HUES6 (cell line): ENCODE measurements around the gene KIAA1143.

ENCODE experiments used
- H3K27ac ChIP-seq: 2 replicates; pipeline ENCODE4 v1.7.0; 2013; ENCODE audit warnings: low read depth, mild to moderate bottlenecking, low read length, inconsistent platforms
- H3K27me3 ChIP-seq: 2 replicates; pipeline ENCODE4 v1.6.1; 2013; ENCODE audit warnings: low read length; ENCODE audit not compliant: control insufficient read depth, insufficient read depth
- H3K36me3 ChIP-seq: 2 replicates; pipeline ENCODE4 v1.6.1; 2013; ENCODE audit warnings: low read length; ENCODE audit not compliant: control insufficient read depth, insufficient read depth
- H3K4me1 ChIP-seq: 2 replicates; pipeline ENCODE4 v1.6.1; 2013; ENCODE audit warnings: low read length; ENCODE audit not compliant: control insufficient read depth, insufficient read depth
- H3K4me3 ChIP-seq: 2 replicates; pipeline ENCODE4 v1.5.1; 2013; ENCODE audit warnings: low read depth, low read length
- H3K9ac ChIP-seq: one replicate; pipeline ENCODE4 v1.6.1; 2013; ENCODE audit warnings: mild to moderate bottlenecking, low read length
- H3K9me3 ChIP-seq: 2 replicates; pipeline ENCODE4 v1.6.1; 2013; ENCODE audit warnings: low read depth, low read length; ENCODE audit not compliant: control insufficient read depth, insufficient read depth

Gene KIAA1143

GRCh38 chr3:44761101-44761423 lies 357 bp downstream of the KIAA1143 start:
- peak overlapping the region; percentile 68; the same call in 1 of the 2 replicates for H3K27ac ChIP-seq
- peaks cover 3% of the 10 kb centered on the region; the same call in 1 of the 2 replicates for H3K4me1 ChIP-seq
- peak overlapping the region; percentile 94 for H3K4me3 ChIP-seq
- peaks cover 50% of the 10 kb centered on the region for H3K36me3 ChIP-seq
- H3K9me3 ChIP-seq, result peaks cover 13% of the 10 kb centered on the region; the same call in 1 of the 2 replicates
- no peaks in the 10 kb centered on the region for H3K27me3 ChIP-seq
- peak overlapping the region; percentile 96 for H3K9ac ChIP-seq

- H3K9me3 ChIP-seq, result peaks cover 76% of the 10 kb centered on the region
- H3K4me3 ChIP-seq, result no peak overlapping the region
- H3K27me3 ChIP-seq, result no peaks in the 10 kb centered on the region
- no peak overlapping the region for H3K27ac ChIP-seq
- no peaks in the 10 kb centered on the region for H3K4me1 ChIP-seq
- H3K9ac ChIP-seq, result no peak overlapping the region
- peaks cover 50% of the 10 kb centered on the region for H3K36me3 ChIP-seq
These were observed 26.7 kb downstream of the KIAA1143 start for GRCh38 chr3:44734646-44735168.

DNA sequence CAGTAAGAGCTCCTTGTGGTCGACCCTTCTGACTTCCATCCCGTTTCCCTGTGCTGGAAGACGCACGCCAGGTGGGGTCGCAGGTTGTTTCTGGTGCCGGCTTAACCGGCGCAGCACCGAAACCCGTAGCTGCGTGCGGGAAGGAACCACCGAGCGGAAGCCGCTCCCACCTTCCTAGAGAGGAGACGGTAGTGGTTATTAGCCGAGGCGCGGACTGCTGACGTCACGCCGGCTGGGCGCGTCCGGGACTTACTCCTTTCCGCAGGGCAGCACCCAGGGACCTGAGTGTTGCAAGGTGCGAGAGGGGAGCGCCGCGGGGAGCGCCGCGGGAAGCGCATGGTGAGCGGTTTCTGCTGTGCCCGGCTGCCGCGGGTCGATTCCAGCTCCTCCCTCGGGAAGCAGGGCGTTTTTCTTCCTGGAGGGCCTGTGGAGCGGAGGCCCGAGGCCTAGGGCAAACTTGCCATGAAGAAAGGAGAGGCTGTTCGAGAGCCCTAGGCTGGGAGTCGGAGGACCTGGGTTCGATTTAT lies 32.0 kb downstream of the KIAA1143 start, which contains the start of gene ZNF501:
Gene ZNF501 (plus strand): TSS at position 252 of the 527 bp plus-strand sequence. CDS start 4,787 bp downstream, outside the sequence.
- no peaks in the 10 kb centered on the region for H3K4me1 ChIP-seq
- peak within 1 kb of the TSS; percentile 87 for H3K9ac ChIP-seq
- H3K36me3 ChIP-seq, result peaks cover 33% of the 10 kb centered on the region
- peak within 1 kb of the TSS; percentile 74 for H3K4me3 ChIP-seq
- no peaks in the 10 kb centered on the region for H3K27me3 ChIP-seq
- H3K9me3 ChIP-seq, result peaks cover 62% of the 10 kb centered on the region
- peak within 1 kb of the TSS; percentile 70; the same call in 1 of the 2 replicates for H3K27ac ChIP-seq

DNA sequence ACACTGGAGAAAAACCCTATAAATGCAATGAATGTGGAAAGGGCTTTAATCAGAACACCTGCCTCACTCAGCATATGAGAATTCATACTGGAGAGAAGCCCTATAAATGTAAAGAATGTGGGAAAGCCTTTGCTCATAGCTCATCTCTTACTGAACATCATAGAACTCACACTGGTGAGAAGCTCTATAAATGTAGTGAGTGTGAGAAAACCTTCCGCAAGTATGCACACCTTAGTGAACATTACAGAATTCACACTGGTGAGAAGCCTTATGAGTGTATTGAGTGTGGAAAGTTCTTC lies 39.4 kb downstream of the KIAA1143 start:
- H3K36me3 ChIP-seq, result peaks cover 32% of the 10 kb centered on the region
- no peaks in the 10 kb centered on the region for H3K27me3 ChIP-seq
- H3K27ac ChIP-seq, result no peak overlapping the region
- H3K4me1 ChIP-seq, result no peaks in the 10 kb centered on the region
- H3K9me3 ChIP-seq, result peaks cover 79% of the 10 kb centered on the region
- H3K4me3 ChIP-seq, result no peak overlapping the region
- H3K9ac ChIP-seq, result no peak overlapping the region

DNA sequence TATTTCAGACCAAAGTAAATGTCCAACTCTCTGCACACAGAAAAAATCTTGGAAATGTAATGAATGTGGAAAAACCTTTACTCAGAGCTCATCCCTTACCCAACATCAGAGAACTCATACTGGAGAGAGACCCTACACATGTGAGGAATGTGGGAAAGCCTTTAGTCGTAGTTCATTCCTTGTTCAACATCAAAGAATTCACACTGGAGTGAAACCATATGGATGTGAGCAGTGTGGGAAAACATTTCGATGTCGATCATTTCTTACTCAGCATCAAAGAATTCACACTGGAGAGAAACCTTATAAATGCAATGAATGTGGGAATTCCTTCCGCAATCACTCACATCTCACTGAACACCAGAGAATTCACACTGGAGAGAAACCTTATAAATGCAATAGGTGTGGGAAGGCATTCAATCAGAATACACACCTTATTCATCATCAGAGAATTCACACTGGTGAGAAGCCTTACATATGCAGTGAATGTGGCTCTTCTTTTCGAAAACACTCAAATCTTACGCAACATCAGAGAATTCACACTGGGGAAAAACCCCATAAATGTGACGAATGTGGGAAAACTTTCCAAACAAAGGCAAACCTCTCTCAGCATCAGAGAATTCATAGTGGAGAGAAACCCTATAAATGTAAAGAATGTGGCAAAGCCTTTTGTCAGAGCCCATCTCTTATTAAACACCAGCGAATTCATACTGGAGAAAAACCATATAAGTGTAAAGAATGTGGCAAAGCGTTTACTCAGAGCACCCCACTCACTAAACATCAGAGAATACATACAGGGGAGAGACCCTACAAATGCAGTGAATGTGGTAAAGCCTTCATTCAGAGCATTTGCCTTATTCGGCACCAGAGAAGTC lies 40.0 kb downstream of the KIAA1143 start:
- Histone ChIP-seq H3K27me3 (no peaks in the 10 kb centered on the region), H3K4me3 (no peak overlapping the region), H3K36me3 (peaks cover 32% of the 10 kb centered on the region), H3K27ac (no peak overlapping the region), H3K9ac (no peak overlapping the region), H3K4me1 (no peaks in the 10 kb centered on the region), H3K9me3 (peaks cover 79% of the 10 kb centered on the region)

GRCh38 chr3:44712455-44713075 lies 48.9 kb downstream of the KIAA1143 start, which contains the start of gene ZNF502:
ZNF502 (plus strand) TSS chr3:44712660; CDS start chr3:44720262, 7,602 bp downstream.
- no peak within 1 kb of the TSS for H3K27ac ChIP-seq
- H3K27me3 ChIP-seq, result no peaks in the 10 kb centered on the region
- H3K9me3 ChIP-seq, result peaks cover 20% of the 10 kb centered on the region
- H3K9ac ChIP-seq, result peak within 1 kb of the TSS; percentile 68
- no peaks in the 10 kb centered on the region for H3K4me1 ChIP-seq
- peak within 1 kb of the TSS; percentile 90 for H3K4me3 ChIP-seq
- no peaks in the 10 kb centered on the region for H3K36me3 ChIP-seq
